WTC11 (cell line): ENCODE results near the gene CLMP. TPM values are rescaled to one million over a fixed set of nuclear protein-coding genes. Genes with fewer than 3 reads are reported as not detected.

Experiments
- ATAC-seq: fragments of 200-7000 bp; cut with Tn5 transposase; 2 replicates; pipeline ENCODE4 v1.10.0; 2021; ENCODE audit warnings: mild to moderate bottlenecking, moderate library complexity
- CTCF ChIA-PET: fragments of 300-600 bp; sonication (Branson Sonifier 250); formaldehyde crosslinking; loops from one replicate; lab custom pipeline; 2021; ENCODE audit warnings: antibody characterized with exemption; lab: Charles Lee
- POLR2A ChIA-PET: fragments of 350-600 bp; sonication (Branson Sonifier 250); formaldehyde crosslinking; loops from one replicate; lab custom pipeline; 2021; ENCODE audit warnings: antibody characterized with exemption; lab: Charles Lee
- DNase-seq: peaks from one replicate; pipeline ENCODE4 v3.0.0; 2021; ENCODE audit warnings: low spot score
- H3K27ac Mint-ChIP-seq: 2 replicates; pipeline ENCODE4 v1.8.0; 2021; ENCODE audit warnings: mixed read lengths
- H3K27me3 Mint-ChIP-seq: 2 replicates; pipeline ENCODE4 v1.8.0; 2021; ENCODE audit warnings: low read depth, mild to moderate bottlenecking, moderate library complexity, mixed read lengths
- H3K36me3 Mint-ChIP-seq: 2 replicates; pipeline ENCODE4 v1.8.0; 2021; ENCODE audit warnings: mixed read lengths
- H3K4me1 Mint-ChIP-seq: 2 replicates; pipeline ENCODE4 v1.8.0; 2022; ENCODE audit warnings: mixed read lengths
- H3K4me3 Mint-ChIP-seq: 2 replicates; pipeline ENCODE4 v1.8.0; 2021; ENCODE audit warnings: mild to moderate bottlenecking, moderate library complexity, mixed read lengths
- H3K9me3 Mint-ChIP-seq: 2 replicates; pipeline ENCODE4 v1.8.0; 2021; ENCODE audit warnings: mixed read lengths
- EMX1 ChIP-seq: fragments of 250-450 bp; sonication (Bioruptor Pico); IDR thresholded peaks from 2 replicates; pipeline ENCODE4 v1.8.0; 2021; ENCODE audit warnings: mild to moderate bottlenecking
- ESRRA ChIP-seq: sonication (generic); formaldehyde crosslinking; IDR thresholded peaks from 2 replicates; pipeline ENCODE4 v1.8.1; 2022; ENCODE audit warnings: mild to moderate bottlenecking, missing genetic modification reagents, borderline replicate concordance
- GTF2I ChIP-seq: fragments of 250-450 bp; sonication (Bioruptor Pico); conservative IDR thresholded peaks from 2 replicates; pipeline ENCODE4 v1.4.0; 2021; ENCODE audit warnings: mild to moderate bottlenecking
- HMGA2 ChIP-seq: fragments of 250-450 bp; sonication (Bioruptor Pico); IDR thresholded peaks from 2 replicates; pipeline ENCODE4 v1.4.0; 2021; ENCODE audit warnings: mild to moderate bottlenecking, moderate library complexity
- IRF2 ChIP-seq: sonication (generic); formaldehyde crosslinking; IDR thresholded peaks from 2 replicates; pipeline ENCODE4 v1.8.0; 2022; ENCODE audit warnings: low read depth, missing genetic modification reagents, borderline replicate concordance
- JUN ChIP-seq: sonication (generic); formaldehyde crosslinking; IDR thresholded peaks from 2 replicates; pipeline ENCODE4 v1.8.0; 2023; ENCODE audit warnings: mild to moderate bottlenecking, missing genetic modification reagents
- MXD4 ChIP-seq: fragments of 250-450 bp; sonication (Bioruptor Pico); IDR thresholded peaks from 2 replicates; pipeline ENCODE4 v1.8.0; 2021; ENCODE audit warnings: mild to moderate bottlenecking, moderate library complexity, borderline replicate concordance
- NFATC4 ChIP-seq: fragments of 250-450 bp; sonication (Bioruptor Pico); IDR thresholded peaks from 2 replicates; pipeline ENCODE4 v1.9.0; 2021; ENCODE audit warnings: mild to moderate bottlenecking
- PRRX2 ChIP-seq: fragments of 250-450 bp; sonication (Bioruptor Pico); IDR thresholded peaks from 2 replicates; pipeline ENCODE4 v1.8.0; 2021; ENCODE audit warnings: mild to moderate bottlenecking
- RELA ChIP-seq: sonication (generic); formaldehyde crosslinking; IDR thresholded peaks from 2 replicates; pipeline ENCODE4 v1.8.1; 2022; ENCODE audit warnings: missing genetic modification reagents, mild to moderate bottlenecking, borderline replicate concordance
- TP53 ChIP-seq: sonication (generic); formaldehyde crosslinking; IDR thresholded peaks from 2 replicates; pipeline ENCODE4 v1.8.1; 2023; ENCODE audit warnings: mild to moderate bottlenecking, missing genetic modification reagents
- ZBTB21 ChIP-seq: sonication (generic); formaldehyde crosslinking; IDR thresholded peaks from 2 replicates; pipeline ENCODE4 v1.8.1; 2023; ENCODE audit warnings: mild to moderate bottlenecking, missing genetic modification reagents, borderline replicate concordance
- ZNF232 ChIP-seq: sonication (generic); formaldehyde crosslinking; IDR thresholded peaks from 2 replicates; pipeline ENCODE4 v1.8.0; 2022; ENCODE audit warnings: mild to moderate bottlenecking, missing genetic modification reagents
- ZNF263 ChIP-seq: sonication (generic); formaldehyde crosslinking; IDR thresholded peaks from 2 replicates; pipeline ENCODE4 v1.8.1; 2022; ENCODE audit warnings: low read depth, mild to moderate bottlenecking, moderate library complexity, missing genetic modification reagents
- ZNF396 ChIP-seq: fragments of 250-450 bp; sonication (Bioruptor Pico); IDR thresholded peaks from 2 replicates; pipeline ENCODE4 v1.8.0; 2021; ENCODE audit warnings: mild to moderate bottlenecking, moderate library complexity, borderline replicate concordance
- ZNF671 ChIP-seq: fragments of 250-450 bp; sonication (Bioruptor Pico); IDR thresholded peaks from 2 replicates; pipeline ENCODE4 v1.8.0; 2021; ENCODE audit warnings: mild to moderate bottlenecking
- total RNA-seq: library from RNA; stranded (reverse); gene quantifications from 3 replicates; pipeline ENCODE4 v1.2.3, GENCODE V29; 2021
- TF ChIP-seq, protein P1 (sequence below): sonication (generic); formaldehyde crosslinking; IDR thresholded peaks from 2 replicates; pipeline ENCODE4 v1.8.1; 2022; ENCODE audit warnings: low read depth, mild to moderate bottlenecking, moderate library complexity, missing genetic modification reagents, borderline replicate concordance
- TF ChIP-seq, protein P2 (sequence below): fragments of 250-450 bp; sonication (Bioruptor Pico); conservative IDR thresholded peaks from 2 replicates; pipeline ENCODE4 v1.9.0; 2021; ENCODE audit warnings: mild to moderate bottlenecking
- TF ChIP-seq, protein P3 (sequence below): sonication (generic); formaldehyde crosslinking; IDR thresholded peaks from 2 replicates; pipeline ENCODE4 v1.8.0; 2022; ENCODE audit warnings: mild to moderate bottlenecking, missing genetic modification reagents
- TF ChIP-seq, protein P4 (sequence below): sonication (generic); formaldehyde crosslinking; conservative IDR thresholded peaks from 2 replicates; pipeline ENCODE4 v1.8.1; 2022; ENCODE audit warnings: mild to moderate bottlenecking, missing genetic modification reagents

The CLMP gene
- total RNA-seq, 1 experiment from 2014 or later, result 20.0 TPM

DNA sequence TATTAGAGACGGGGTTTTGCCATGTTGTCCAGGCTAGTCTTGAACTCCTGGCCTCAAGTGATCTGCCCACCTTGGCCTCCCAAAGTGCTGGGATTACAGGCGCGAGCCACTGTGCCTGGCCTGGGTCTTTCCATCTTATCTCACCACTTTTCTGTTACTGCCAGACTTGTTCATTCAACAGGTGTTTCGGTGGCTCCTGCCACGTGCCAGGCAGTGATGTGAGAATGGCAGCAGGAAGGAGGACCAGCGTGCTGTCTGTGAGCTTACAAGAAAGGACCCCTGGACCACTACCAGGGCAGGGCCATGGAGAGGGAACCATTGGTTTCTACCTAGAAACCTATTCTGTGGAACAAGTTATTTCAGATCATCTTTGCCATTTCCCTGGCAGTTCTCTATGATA, 44.2 kb downstream of the CLMP start:
- Mint-ChIP-seq H3K27ac (no peak overlapping the region), H3K4me3 (no peak overlapping the region), H3K27me3 (no peaks in the 10 kb centered on the region), H3K4me1 (peaks cover 9% of the 10 kb centered on the region), H3K9me3 (no peaks in the 10 kb centered on the region), H3K36me3 (peaks cover 4% of the 10 kb centered on the region)
- DNase-seq, result no peak
- ChIA-PET CTCF (no interaction called here), POLR2A (no interaction called here)
- TF ChIP-seq ESRRA, result no peak
- TF ChIP-seq, protein P1, sequence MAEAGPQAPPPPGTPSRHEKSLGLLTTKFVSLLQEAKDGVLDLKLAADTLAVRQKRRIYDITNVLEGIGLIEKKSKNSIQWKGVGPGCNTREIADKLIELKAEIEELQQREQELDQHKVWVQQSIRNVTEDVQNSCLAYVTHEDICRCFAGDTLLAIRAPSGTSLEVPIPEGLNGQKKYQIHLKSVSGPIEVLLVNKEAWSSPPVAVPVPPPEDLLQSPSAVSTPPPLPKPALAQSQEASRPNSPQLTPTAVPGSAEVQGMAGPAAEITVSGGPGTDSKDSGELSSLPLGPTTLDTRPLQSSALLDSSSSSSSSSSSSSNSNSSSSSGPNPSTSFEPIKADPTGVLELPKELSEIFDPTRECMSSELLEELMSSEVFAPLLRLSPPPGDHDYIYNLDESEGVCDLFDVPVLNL, result no peak
- TF ChIP-seq TP53 (CRISPR knock-in tag), result no peak
- no peak for TF ChIP-seq MXD4 (CRISPR knock-in tag)
- TF ChIP-seq, protein P2, sequence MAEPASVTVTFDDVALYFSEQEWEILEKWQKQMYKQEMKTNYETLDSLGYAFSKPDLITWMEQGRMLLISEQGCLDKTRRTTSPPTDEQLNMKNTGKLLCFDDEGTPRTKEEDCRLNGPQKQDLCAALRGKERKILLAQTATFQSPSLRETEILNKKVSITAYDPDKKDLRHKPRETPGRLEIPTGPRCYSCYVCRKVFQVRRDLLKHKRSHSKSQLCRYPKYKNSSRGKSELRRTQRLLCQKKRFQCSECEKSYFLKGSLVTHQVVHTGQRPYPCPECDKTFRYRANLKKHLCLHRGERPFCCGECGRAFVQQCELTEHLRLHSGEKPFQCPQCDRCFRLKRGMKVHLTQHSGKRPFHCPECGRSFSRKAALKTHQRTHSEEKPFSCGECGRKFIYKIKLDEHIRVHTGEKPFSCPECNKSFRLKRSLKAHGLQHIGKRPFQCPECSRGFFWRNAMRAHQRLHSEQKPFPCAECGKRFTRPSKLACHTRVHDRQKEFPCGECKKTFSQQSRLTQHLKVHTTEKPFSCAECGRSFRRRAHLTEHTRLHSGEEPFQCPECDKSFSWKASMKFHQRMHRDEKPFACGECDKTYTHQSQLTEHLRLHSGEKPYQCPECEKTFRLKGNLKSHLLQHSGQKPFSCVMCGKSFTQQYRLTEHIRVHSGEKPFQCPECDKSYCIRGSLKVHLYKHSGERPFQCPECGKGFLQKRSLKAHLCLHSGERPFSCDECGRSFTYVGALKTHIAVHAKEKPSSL (CRISPR knock-in tag), result no peak
- no peak for TF ChIP-seq RELA (CRISPR knock-in tag)
- TF ChIP-seq, protein P3, sequence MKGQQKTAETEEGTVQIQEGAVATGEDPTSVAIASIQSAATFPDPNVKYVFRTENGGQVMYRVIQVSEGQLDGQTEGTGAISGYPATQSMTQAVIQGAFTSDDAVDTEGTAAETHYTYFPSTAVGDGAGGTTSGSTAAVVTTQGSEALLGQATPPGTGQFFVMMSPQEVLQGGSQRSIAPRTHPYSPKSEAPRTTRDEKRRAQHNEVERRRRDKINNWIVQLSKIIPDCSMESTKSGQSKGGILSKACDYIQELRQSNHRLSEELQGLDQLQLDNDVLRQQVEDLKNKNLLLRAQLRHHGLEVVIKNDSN (CRISPR knock-in tag), result no peak
- ATAC-seq, result no peak

DNA sequence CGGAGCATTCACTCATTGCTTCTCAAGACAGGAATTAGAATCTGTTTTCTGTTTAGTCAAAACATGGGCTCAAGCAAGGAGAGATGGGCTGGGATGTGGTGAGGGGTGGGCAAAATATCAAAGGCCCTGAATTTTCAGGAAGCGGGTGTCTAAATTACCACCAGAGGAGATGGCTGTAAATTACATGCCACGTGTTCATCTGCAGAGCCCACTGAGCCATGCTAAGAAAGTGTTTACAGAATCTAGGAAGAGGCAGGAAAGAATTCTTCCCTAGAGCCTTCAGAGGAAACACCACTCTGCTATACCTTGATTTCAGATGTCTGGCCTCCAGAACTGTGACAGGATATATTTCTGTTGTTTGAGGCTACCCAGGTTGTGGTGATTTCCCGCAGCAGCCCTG, 46.1 kb downstream of the CLMP start:
- TF ChIP-seq HMGA2 (CRISPR knock-in tag) (no peak), ZBTB21 (no peak)
- POLR2A ChIA-PET, result no interaction called here

DNA sequence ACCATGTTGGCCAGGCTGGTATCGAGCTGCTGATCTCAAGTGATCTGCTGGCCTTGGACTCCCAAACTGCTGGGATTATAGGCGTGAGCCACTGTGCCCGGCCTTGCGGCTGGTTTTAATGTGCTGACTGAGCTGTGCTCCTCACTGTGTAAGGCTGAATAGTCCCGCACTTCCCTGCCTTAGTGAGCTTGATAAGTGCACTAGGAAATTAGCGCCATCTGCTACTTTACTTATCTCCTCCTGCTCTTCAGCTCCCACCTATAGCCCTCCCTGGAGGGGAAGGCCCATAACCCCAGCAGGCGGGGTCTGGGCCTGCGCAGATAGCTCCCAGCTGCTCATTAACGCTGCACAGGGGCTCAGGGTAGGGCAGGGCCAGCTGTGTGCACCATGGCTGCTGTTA, 49.4 kb downstream of the CLMP start:
- Mint-ChIP-seq H3K36me3 (peaks cover 11% of the 10 kb centered on the region), H3K27ac (no peak overlapping the region), H3K9me3 (peaks cover 7% of the 10 kb centered on the region; the same call in 1 of the 2 replicates), H3K27me3 (no peaks in the 10 kb centered on the region; the same call in 1 of the 2 replicates)
- TF ChIP-seq GTF2I (CRISPR knock-in tag), result no peak
- no peak for TF ChIP-seq EMX1
- TF ChIP-seq ZNF232 (CRISPR knock-in tag), result no peak
- TF ChIP-seq MXD4 (CRISPR knock-in tag), result no peak
- TF ChIP-seq, protein P4, sequence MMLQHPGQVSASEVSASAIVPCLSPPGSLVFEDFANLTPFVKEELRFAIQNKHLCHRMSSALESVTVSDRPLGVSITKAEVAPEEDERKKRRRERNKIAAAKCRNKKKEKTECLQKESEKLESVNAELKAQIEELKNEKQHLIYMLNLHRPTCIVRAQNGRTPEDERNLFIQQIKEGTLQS (CRISPR knock-in tag), result no peak
- TF ChIP-seq NFATC4 (CRISPR knock-in tag), result no peak
- TF ChIP-seq PRRX2 (CRISPR knock-in tag), result no peak
- no peak for TF ChIP-seq ZNF263 (CRISPR knock-in tag)
- no peak for TF ChIP-seq JUN
- no peak for TF ChIP-seq ZNF396 (CRISPR knock-in tag)
- TF ChIP-seq TP53 (CRISPR knock-in tag), result no peak
- TF ChIP-seq IRF2 (CRISPR knock-in tag), result no peak
- TF ChIP-seq ZNF671 (CRISPR knock-in tag), result no peak
- TF ChIP-seq, all 79 proteins: peak for 0
- H3K4me3 Mint-ChIP-seq, result no peak overlapping the region
- DNase-seq (no peak), ATAC-seq (peak; percentile 84)
- H3K4me1 Mint-ChIP-seq, result peaks cover 21% of the 10 kb centered on the region
- ChIA-PET CTCF (interaction anchor here (0.7 to 1.8 kb wide), 10 partner anchors 8 to 128 kb away, joined by 3 to 14 read pairs (median 4); no protein-coding TSS in a partner anchor), POLR2A (interaction anchor here (0.5 to 0.9 kb wide), 2 partner anchors 8 to 9 kb away, joined by 3 to 5 read pairs; no protein-coding TSS in a partner anchor)

More for the DNA sequence above, 46.1 kb downstream of the CLMP start:
- no peak overlapping the region for H3K4me3 Mint-ChIP-seq
- H3K27ac Mint-ChIP-seq, result no peak overlapping the region
- CTCF ChIA-PET, result no interaction called here
- no peaks in the 10 kb centered on the region for H3K27me3 Mint-ChIP-seq
- peaks cover 3% of the 10 kb centered on the region for H3K36me3 Mint-ChIP-seq
- no peak for ATAC-seq
- DNase-seq, result no peak
- H3K4me1 Mint-ChIP-seq, result peaks cover 19% of the 10 kb centered on the region
- peaks cover under 1% of the 10 kb centered on the region; the same call in 1 of the 2 replicates for H3K9me3 Mint-ChIP-seq
